NCI-H446 treated with DMSO at 0.1 percent for 48 hours (cell line): ENCODE data around the gene BLNK.
"Not testable (repeated sequence)": the region's sequence is repeated elsewhere in the genome, so short reads cannot be mapped to it uniquely, and the experiment has no call there.

Source experiments
- DNase-seq: peaks from one replicate; lab custom pipeline; 2025; lab: John Stamatoyannopoulos, UW

Gene BLNK

DNA sequence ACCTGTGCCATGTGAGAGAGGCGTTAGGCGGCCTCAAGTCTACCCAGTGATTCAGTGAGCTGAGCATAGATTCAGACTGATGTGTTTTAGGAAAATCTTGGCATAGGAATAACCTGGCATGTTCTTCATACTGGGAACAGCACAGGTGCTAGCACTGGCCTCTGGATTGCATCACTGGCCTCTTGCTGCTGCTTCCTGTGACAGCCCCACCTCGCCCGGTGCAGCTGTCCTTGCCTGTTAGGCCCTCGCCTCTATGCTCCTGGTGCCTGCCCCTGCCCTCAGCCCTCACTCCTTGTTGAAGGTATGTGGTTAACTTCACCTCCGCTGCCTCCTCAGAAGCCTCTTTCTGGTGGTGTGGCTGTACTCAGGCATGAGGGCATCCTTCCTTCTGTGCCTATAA lies 46.2 kb downstream of the BLNK start:
- no peak for DNase-seq

- no peak for DNase-seq
Measured at GRCh38 chr10:96222908-96223307, 48.5 kb downstream of the BLNK start.

DNA sequence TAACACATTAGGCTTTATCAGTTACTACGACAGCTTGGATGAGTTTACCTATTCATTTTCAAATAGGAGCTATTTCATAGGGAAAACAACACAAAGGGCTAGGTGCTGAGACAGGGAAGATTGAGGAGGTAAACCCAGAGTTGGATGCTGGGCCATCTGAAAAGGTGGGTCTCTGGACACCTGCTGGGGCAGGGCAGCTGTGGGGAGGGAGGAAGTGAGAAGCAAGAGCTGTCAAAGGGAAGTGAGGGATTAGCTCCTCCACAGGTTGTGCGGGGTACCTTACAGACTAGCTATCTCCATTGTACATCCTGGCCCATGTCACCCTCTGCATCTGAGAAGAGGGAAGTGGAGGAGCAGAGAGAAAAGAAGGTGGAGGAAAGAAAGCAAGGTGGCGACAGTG lies 48.9 kb downstream of the BLNK start:
- no peak for DNase-seq

DNA sequence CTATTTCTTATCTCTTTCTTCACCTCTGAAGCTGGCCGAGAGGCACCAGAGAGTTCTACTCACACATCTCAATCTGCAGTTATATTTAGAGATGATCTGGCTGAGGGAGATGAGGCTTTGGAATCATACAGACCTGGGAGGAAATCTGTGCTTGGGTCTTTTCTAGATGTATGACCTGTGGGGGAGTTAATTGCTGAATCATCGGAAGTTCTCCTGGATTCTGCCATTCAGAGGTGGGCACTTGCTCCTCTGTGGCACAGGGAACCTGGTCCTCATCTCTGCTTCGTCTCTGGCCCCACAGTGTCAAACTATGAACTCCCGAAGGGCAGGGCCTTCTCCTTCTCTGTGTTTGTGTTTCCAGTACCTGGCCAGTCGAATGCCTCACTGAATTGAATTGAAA lies 52.5 kb downstream of the BLNK start:
- DNase-seq = no peak

DNA sequence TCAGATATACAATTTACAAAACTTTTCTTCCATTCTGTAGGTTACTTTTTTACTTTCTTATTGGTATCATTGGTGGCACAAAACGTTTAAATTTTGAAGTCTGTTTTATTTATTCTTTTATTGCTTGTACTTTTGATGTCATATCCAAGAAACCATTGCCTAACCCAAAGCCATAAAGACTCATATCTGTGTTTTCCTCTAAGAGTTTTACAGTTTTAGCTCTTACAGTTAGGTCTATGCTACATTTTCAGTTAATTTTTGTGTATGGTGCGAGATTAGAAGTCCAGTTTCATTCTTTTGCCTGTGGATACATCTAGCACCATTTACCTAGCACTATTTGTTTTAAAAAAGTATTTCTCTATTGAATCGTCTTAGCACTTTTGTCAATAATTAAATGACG lies 53.7 kb downstream of the BLNK start:
- no peak for DNase-seq

DNA sequence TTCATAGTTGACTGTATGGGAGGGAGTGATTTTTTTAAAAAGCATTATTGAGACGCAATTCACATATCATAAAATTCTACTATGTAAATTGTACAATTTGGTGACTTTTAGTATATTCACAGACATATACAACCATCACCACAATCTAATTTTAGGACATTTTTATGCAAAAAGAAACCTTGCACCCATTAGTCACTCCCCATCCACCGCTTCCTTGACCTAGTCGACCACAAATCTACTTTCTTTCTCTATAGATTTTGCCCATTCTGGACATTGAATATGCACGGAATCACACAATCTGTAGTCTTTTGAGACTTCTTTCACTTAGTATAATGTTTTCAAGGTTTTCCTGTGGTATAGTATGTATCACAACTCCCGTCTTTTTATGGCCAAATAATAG lies 54.6 kb downstream of the BLNK start:
- no peak for DNase-seq

DNA sequence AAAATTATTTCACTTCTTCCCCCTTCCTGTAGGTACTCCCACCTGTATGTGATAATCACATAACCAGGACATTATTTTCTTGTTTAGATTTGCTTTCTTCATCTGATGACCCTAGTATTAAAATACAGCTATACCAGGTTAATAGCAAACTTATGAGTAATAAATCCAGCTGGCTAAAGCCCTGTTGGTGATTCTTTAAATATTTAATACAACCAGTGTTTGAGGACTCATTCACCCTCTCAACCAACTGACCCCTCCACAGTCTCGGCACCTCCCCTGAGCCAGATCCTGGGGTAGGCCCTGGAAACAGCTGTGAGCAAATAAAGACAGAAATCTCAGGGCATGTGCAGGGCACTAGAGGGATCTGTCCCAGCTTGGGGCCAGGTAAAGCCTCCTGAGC lies 58.5 kb downstream of the BLNK start:
- no peak for DNase-seq

- DNase-seq = no peak
Measured at GRCh38 chr10:96211764-96212163, 59.6 kb downstream of the BLNK start.

GRCh38 chr10:96208946-96209345 lies 62.4 kb downstream of the BLNK start:
- no peak for DNase-seq

GRCh38 chr10:96208271-96208670 lies 63.1 kb downstream of the BLNK start:
- no peak for DNase-seq

DNA sequence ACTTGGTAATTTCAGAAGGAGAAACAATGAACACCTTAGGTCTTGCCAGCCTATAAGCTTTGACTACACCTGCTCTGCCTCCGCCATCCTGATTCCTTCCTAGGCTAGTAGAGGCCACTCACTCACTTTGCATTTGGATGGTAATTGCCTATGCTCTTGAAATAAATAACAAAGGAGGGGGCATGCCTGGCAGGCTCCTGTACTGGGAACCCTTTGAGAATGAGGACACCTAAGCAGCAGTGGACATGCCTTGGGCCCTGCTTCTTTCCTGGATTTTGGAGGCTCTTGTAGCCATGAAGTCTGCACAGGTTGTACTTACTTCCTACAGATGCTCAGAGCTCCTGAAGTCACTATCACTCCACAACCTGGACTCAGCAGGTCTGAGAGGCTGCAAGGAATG lies 65.8 kb downstream of the BLNK start:
- DNase-seq = no peak

DNA sequence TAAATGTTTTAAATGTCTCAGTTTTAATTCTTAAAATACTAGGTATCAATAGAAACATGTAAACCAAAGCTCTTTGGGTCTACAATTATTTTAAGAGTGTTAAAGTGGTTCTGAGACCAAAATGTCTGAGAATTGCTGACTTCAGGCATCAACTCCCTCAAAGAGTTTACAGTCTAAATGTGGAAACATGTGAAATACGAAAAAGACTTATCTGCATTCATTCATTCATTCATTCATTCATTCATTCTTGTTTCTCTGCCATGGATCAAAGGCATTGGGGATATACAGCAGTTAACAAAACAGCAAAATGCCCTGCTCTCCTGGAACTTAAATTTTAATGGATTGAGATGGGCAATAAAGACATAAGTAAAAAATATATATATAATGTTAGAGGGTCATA lies 69.8 kb downstream of the BLNK start:
- no peak for DNase-seq

GRCh38 chr10:96189505-96189904 lies 81.9 kb downstream of the BLNK start:
- not testable (repeated sequence) for DNase-seq

- DNase-seq = no peak
Measured at GRCh38 chr10:96188916-96189315, 82.5 kb downstream of the BLNK start.

GRCh38 chr10:96188421-96188820 lies 82.9 kb downstream of the BLNK start:
- DNase-seq = no peak

- DNase-seq = no peak
Measured at GRCh38 chr10:96176985-96177384, 94.4 kb downstream of the BLNK start.

DNA sequence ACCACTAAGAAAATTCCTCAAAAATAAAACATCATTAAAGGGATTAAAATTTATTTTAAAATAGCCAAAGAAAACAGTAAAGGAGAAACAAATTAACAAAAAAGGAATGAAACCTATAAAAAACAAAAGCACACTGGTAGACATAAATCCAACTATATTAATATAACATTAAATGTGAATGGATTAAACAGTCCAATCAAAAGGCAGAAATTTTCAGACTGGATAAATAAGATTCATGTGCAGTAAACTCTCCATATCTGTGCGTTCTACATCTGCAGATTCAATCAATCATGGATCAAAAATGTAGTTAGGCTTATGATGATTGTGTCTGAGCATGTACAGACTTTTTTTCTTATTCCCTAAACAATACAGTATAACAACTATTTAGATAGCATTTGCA lies 98.7 kb downstream of the BLNK start:
- DNase-seq = no peak

DNA sequence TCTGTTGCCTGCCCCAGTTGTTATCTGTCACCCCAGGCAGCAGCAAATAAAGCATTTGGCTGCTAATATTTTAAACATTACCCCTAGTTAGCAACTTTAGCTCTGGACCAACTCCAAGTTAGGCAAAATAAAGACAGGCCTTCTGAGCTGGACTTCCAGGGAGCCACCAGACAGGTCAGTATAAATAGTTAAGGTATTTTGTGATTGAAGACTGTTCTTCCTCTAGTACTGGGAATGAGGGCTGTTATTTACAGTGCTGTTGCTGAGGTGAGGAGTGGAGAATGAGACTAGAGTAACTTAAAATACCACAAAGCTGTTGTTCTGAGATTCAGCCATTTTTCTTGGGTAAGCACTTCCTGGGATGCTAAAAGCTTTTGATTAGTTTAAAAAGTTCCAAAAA lies 101.1 kb downstream of the BLNK start:
- DNase-seq = no peak

DNA sequence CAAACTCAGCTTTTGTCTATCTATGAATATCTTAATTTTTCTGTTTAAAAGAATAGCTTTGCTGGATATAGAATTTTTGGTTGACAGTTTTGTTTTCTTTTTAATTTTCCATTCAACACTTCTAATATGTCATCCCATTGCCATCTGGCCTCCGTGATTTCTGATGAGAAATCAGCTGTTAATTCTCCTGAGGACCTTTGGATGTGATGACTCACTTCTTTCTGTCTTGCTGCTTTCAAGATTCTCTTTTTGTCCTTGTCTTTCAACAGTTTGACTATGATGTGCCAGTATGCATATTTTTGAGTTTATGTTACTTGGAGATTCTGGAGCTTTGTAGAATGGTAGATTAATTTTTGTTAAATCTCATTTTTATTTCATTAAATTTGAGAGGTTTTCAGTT lies 102.8 kb downstream of the BLNK start:
- DNase-seq = no peak

DNA sequence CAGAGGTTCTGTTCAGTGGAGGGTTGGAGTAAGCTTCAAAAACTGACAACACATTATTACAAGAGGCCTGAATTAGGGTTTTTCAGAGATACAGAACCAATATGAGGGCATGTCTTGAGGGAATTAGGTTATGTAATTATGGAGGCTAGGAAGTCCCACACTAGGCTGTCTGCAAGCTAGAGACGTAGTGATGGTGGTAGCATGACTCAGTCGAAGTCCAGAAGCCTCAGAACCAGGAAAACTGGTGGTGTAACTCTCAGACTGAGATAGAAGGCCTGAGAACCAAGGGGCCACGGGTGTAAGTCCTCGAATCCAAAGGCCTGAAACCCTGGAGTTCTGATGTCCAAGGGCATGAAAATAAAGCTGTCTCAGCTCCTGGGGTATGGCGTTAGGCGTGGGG lies 105.6 kb downstream of the BLNK start:
- no peak for DNase-seq

GRCh38 chr10:96153070-96153469 lies 118.3 kb downstream of the BLNK start:
- DNase-seq = no peak

DNA sequence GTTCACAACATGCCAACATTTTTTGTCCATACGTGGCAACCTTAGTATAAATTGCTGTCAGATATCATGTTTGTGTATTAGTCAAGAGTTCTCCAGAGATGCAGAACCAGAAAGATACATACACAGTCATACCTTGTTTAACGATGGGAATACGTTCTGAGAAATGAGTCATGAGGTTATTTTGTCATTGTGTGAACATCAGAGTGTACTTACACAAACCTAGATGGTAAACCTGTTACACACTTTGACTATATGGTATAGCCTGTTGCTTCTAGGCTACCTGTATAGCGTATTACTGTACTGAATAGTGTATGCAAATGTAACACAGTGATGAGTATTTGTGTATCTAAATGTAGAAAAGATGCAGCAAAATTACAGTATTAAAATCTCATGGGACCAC lies 118.9 kb downstream of the BLNK start:
- DNase-seq = no peak
